H1 (cell line): ENCODE data around the gene RBFOX1. TPM values are rescaled to one million over a fixed set of nuclear protein-coding genes. Genes with fewer than 3 reads are reported as not detected.
A peak's percentile ranks its signal among the peaks of the same experiment; 100 is the strongest.

Experiments used
- CTCF ChIA-PET: fragments of 300-600 bp; sonication (Branson Sonifier 250); formaldehyde crosslinking; loops from one replicate; lab custom pipeline; 2021; ENCODE audit not compliant: partially characterized antibody; lab: Charles Lee
- POLR2A ChIA-PET: fragments of 300-600 bp; sonication (Branson Sonifier 250); formaldehyde crosslinking; loops from one replicate; lab custom pipeline; 2021; ENCODE audit warnings: inconsistent platforms; ENCODE audit not compliant: partially characterized antibody; lab: Charles Lee
- DNase-seq, 2 experiments: peaks; one replicate each; pipeline versions ENCODE4 v3.0.0 to v3.0.0-alpha.2; 2010 to 2022; ENCODE audit warnings: low spot score in 2 of 2, low read depth in 1 of 2, mixed read lengths in 1 of 2
- FAIRE-seq: peaks from 2 replicates; lab custom pipeline; 2011; peaks lifted over from hg19 to GRCh38; lab: Jason Lieb, UNC
- H2AFZ ChIP-seq: 2 replicates; pipeline ENCODE4 v1.8.1; 2012; ENCODE audit warnings: low read length, inconsistent platforms
- H2AK5ac ChIP-seq: 2 replicates; pipeline ENCODE4 v1.6.1; 2013; ENCODE audit warnings: low read depth, low read length
- H2BK120ac ChIP-seq: replicated peaks from 2 replicates; pipeline ENCODE3; 2013; ENCODE audit warnings: low read depth, low read length, inconsistent platforms
- H2BK12ac ChIP-seq: 2 replicates; pipeline ENCODE4 v1.6.1; 2013; ENCODE audit warnings: low read depth, low read length
- H2BK15ac ChIP-seq: 2 replicates; pipeline ENCODE4 v1.6.1; 2013; ENCODE audit warnings: low read length
- H2BK20ac ChIP-seq: 2 replicates; pipeline ENCODE4 v1.6.1; 2013; ENCODE audit warnings: low read length
- H2BK5ac ChIP-seq: 2 replicates; pipeline ENCODE4 v1.6.1; 2013; ENCODE audit warnings: low read depth, low read length
- H3K14ac ChIP-seq: 2 replicates; pipeline ENCODE4 v1.6.1; 2013; ENCODE audit warnings: inconsistent platforms; ENCODE audit not compliant: insufficient read length
- H3K18ac ChIP-seq: 2 replicates; pipeline ENCODE4 v1.6.1; 2013; ENCODE audit warnings: low read length; ENCODE audit errors: extremely low read depth
- H3K23ac ChIP-seq: 2 replicates; pipeline ENCODE4 v1.6.1; 2013; ENCODE audit warnings: inconsistent platforms; ENCODE audit not compliant: insufficient read length
- H3K23me2 ChIP-seq: 2 replicates; pipeline ENCODE4 v1.6.1; 2013; ENCODE audit warnings: low read depth, low read length
- H3K27ac ChIP-seq: 2 replicates; pipeline ENCODE4 v1.6.1; 2011; ENCODE audit warnings: low read depth, low read length, inconsistent platforms
- H3K27me3 ChIP-seq, 4 experiments: replicated peaks in 1 of 4; 1 replicate in 1 of 4; 2 replicates in 3 of 4; pipeline versions ENCODE4 v1.6.1 to v1.8.1; 2011 to 2013; ENCODE audit warnings: low read length in 3 of 4, mild to moderate bottlenecking in 3 of 4, inconsistent platforms in 2 of 4, mixed read lengths in 2 of 4, moderate library complexity in 1 of 4; ENCODE audit not compliant: control insufficient read depth in 3 of 4, insufficient read depth in 3 of 4; ENCODE audit errors: extremely low read depth in 1 of 4
- H3K36me3 ChIP-seq, 4 experiments: 2 replicates each; pipeline versions ENCODE4 v1.6.1 to v1.8.1; 2011 to 2013; ENCODE audit warnings: mild to moderate bottlenecking in 4 of 4, low read length in 3 of 4, moderate library complexity in 2 of 4, control low read depth in 1 of 4, inconsistent platforms in 1 of 4; ENCODE audit not compliant: insufficient read depth in 4 of 4, control insufficient read depth in 2 of 4
- H3K4ac ChIP-seq: replicated peaks from 2 replicates; pipeline ENCODE3; 2013; ENCODE audit warnings: low read length, low read depth, mixed read lengths, inconsistent platforms; ENCODE audit not compliant: insufficient read length
- H3K4me1 ChIP-seq, 4 experiments: replicated peaks in 1 of 4; 1 replicate in 1 of 4; 2 replicates in 3 of 4; pipeline versions ENCODE4 v1.6.1 to v1.8.1; 2011 to 2013; ENCODE audit warnings: low read length in 3 of 4, inconsistent platforms in 2 of 4, mixed read lengths in 1 of 4; ENCODE audit not compliant: insufficient read depth in 4 of 4, control insufficient read depth in 3 of 4
- H3K4me2 ChIP-seq, 2 experiments: 2 replicates each; pipeline versions ENCODE4 v1.6.1 to v1.8.1; 2011 to 2013; ENCODE audit warnings: low read depth in 2 of 2, low read length in 2 of 2, control low read depth in 1 of 2, inconsistent platforms in 1 of 2, mild to moderate bottlenecking in 1 of 2; ENCODE audit not compliant: insufficient read depth in 1 of 2
- H3K4me3 ChIP-seq, 4 experiments: fragments of 200-600, 300-600 bp in 1 of 4; sonication (generic), shearing (Covaris generic), sonication (Bioruptor Twin) in 1 of 4; 2 replicates each; pipeline versions ENCODE4 v1.5.1 to v1.8.1; 2011 to 2016; ENCODE audit warnings: low read length in 4 of 4, low read depth in 3 of 4, control low read depth in 2 of 4, inconsistent platforms in 2 of 4, mild to moderate bottlenecking in 2 of 4, mixed read lengths in 1 of 4, moderate library complexity in 1 of 4; ENCODE audit not compliant: insufficient read depth in 2 of 4; ENCODE audit errors: extremely low read depth in 1 of 4
- H3K56ac ChIP-seq: replicated peaks from 2 replicates; pipeline ENCODE3; 2013; ENCODE audit warnings: low read depth, mild to moderate bottlenecking, mixed read lengths, low read length, inconsistent platforms; ENCODE audit not compliant: insufficient read length
- H3K79me1 ChIP-seq: 2 replicates; pipeline ENCODE4 v1.6.1; 2013; ENCODE audit warnings: low read depth, low read length, control low read depth
- H3K79me2 ChIP-seq, 2 experiments: 2 replicates each; pipeline versions ENCODE4 v1.6.1 to v1.8.1; 2012 to 2013; ENCODE audit warnings: low read length in 2 of 2, mild to moderate bottlenecking in 2 of 2, inconsistent platforms in 1 of 2; ENCODE audit not compliant: insufficient read depth in 2 of 2, control insufficient read depth in 1 of 2
- H3K9ac ChIP-seq, 4 experiments: replicated peaks in 1 of 4; 1 replicate in 1 of 4; 2 replicates in 3 of 4; pipeline versions ENCODE4 v1.6.1 to v1.8.1; 2011 to 2013; ENCODE audit warnings: low read depth in 3 of 4, low read length in 3 of 4, control low read depth in 2 of 4, mild to moderate bottlenecking in 2 of 4, moderate library complexity in 2 of 4, inconsistent platforms in 1 of 4; ENCODE audit errors: extremely low read depth in 1 of 4
- H3K9me3 ChIP-seq, 2 experiments: 2 replicates each; pipeline versions ENCODE4 v1.6.1 to v1.8.1; 2012 to 2013; ENCODE audit warnings: mild to moderate bottlenecking in 2 of 2, moderate library complexity in 2 of 2, control low read depth in 1 of 2, inconsistent platforms in 1 of 2, low read depth in 1 of 2, low read length in 1 of 2, mixed read lengths in 1 of 2; ENCODE audit not compliant: insufficient read depth in 2 of 2
- H4K20me1 ChIP-seq, 2 experiments: replicated peaks in 1 of 2; 2 replicates each; pipeline versions ENCODE3 to v1.8.1; 2011 to 2013; ENCODE audit warnings: inconsistent platforms in 2 of 2, low read length in 2 of 2, mild to moderate bottlenecking in 1 of 2; ENCODE audit not compliant: insufficient read depth in 2 of 2, control insufficient read depth in 1 of 2
- H4K5ac ChIP-seq: 2 replicates; pipeline ENCODE4 v1.6.1; 2013; ENCODE audit warnings: low read length, low read depth, mixed read lengths, inconsistent platforms; ENCODE audit not compliant: insufficient read length
- H4K8ac ChIP-seq: 2 replicates; pipeline ENCODE4 v1.8.0; 2013; ENCODE audit warnings: mild to moderate bottlenecking, moderate library complexity, low read length, inconsistent platforms; ENCODE audit not compliant: insufficient read depth; ENCODE audit errors: extremely low read depth
- H4K91ac ChIP-seq: replicated peaks from 2 replicates; pipeline ENCODE3; 2013; ENCODE audit warnings: low read length, mixed read lengths, inconsistent platforms; ENCODE audit not compliant: insufficient read length
- ATF3 ChIP-seq: IDR thresholded peaks from 2 replicates; pipeline ENCODE4 v1.6.1; 2011; ENCODE audit warnings: low read depth, mild to moderate bottlenecking, low read length; ENCODE audit not compliant: insufficient read depth
- HDAC6 ChIP-seq: IDR thresholded peaks from one replicate; pipeline ENCODE4 v1.7.1; 2012; ENCODE audit warnings: low read depth, mild to moderate bottlenecking, inconsistent platforms, low read length, moderate library complexity
- JUN ChIP-seq: IDR thresholded peaks from 2 replicates; pipeline ENCODE4 v1.6.1; 2011; ENCODE audit warnings: low read depth, mild to moderate bottlenecking, improper control_type of control experiment, low read length
- KDM1A ChIP-seq: fragments of 200-600, 300-600 bp; sonication (generic); IDR thresholded peaks from 2 replicates; pipeline ENCODE4 v1.7.1; 2016; ENCODE audit warnings: mild to moderate bottlenecking, low read length, borderline replicate concordance
- NANOG ChIP-seq: IDR thresholded peaks from 2 replicates; pipeline ENCODE4 v1.6.1; 2011; ENCODE audit warnings: low read length, low read depth, mild to moderate bottlenecking, inconsistent platforms; ENCODE audit not compliant: insufficient read depth, poor library complexity, severe bottlenecking
- POLR2A ChIP-seq, 2 experiments: IDR thresholded peaks; 1 replicate in 1 of 2; 2 replicates in 1 of 2; pipeline ENCODE4 v1.6.1; 2011; ENCODE audit warnings: low read depth in 2 of 2, low read length in 2 of 2, mild to moderate bottlenecking in 2 of 2; ENCODE audit errors: control extremely low read depth in 1 of 2
- POU5F1 ChIP-seq: IDR thresholded peaks from 2 replicates; pipeline ENCODE4 v1.6.1; 2011; ENCODE audit warnings: low read depth, mild to moderate bottlenecking, low read length, moderate library complexity
- RBBP5 ChIP-seq: IDR thresholded peaks from 2 replicates; pipeline ENCODE4 v1.7.1; 2012; ENCODE audit warnings: low read depth, mild to moderate bottlenecking, inconsistent platforms, low read length, moderate library complexity, borderline replicate concordance
- SRF ChIP-seq: IDR thresholded peaks from 2 replicates; pipeline ENCODE4 v1.6.1; 2011; ENCODE audit warnings: mild to moderate bottlenecking, low read depth, low read length, moderate library complexity
- WGBS, 2 experiments: shearing (Covaris generic) in 1 of 2; methylation state at CpG; one replicate each; pipeline versions ENCODE4 v1.1.6 to v1.1.7; 2013 to 2015; ENCODE audit warnings: low lambda C conversion rate in 2 of 2, mixed read lengths in 2 of 2, inconsistent platforms in 1 of 2, low coverage in 1 of 2, missing lambda C conversion rate in 1 of 2; ENCODE audit not compliant: insufficient replicate concordance in 2 of 2, insufficient coverage in 1 of 2, insufficient read length in 1 of 2; ENCODE audit errors: extremely low coverage in 1 of 2, missing lambda C conversion rate in 1 of 2; 5-methylcytosine and 5-hydroxymethylcytosine counted together
- polyA plus RNA-seq, 7 experiments: library from polyadenylated mRNA; depleted of rRNA in 3 of 7; stranded (reverse) in 5 of 7; unstranded in 2 of 7; fragments of >200 nt in 5 of 7; fragments of 200-250 nt in 2 of 7; gene quantifications; 1 replicate in 5 of 7; 2 replicates in 1 of 7; 4 replicates in 1 of 7; pipeline versions ENCODE4 v1.2.1 to v1.2.3, GENCODE V29; 2011 to 2013; ENCODE audit warnings: missing spikeins in 2 of 7, mixed read lengths in 2 of 7
- total RNA-seq: library from RNA; stranded (reverse); fragmentation: NEBNext Ultra II Directional; extraction: Animal tissue kit (Norgen Biotek cat#: 25700); gene quantifications from 2 replicates; pipeline ENCODE4 v1.2.1, GENCODE V29; 2021

The RBFOX1 gene
- total and polyA plus RNA-seq, 2 of the 8 experiments (the other 6 are each of a cell fraction or from before 2014, with no cell fraction given): 1.7 to 2.8 TPM

GRCh38 chr16:7351610-7352510 lies 19.2 kb downstream of the RBFOX1 start:
- Histone ChIP-seq H3K36me3 (no peaks in the 10 kb centered on the region), H3K9me3 (no peaks in the 10 kb centered on the region), H4K5ac (no peak overlapping the region), H3K4me3 (no peak overlapping the region), H2BK5ac (no peak overlapping the region), H2AK5ac (0 out of 2 replicates have a peak overlapping the region, but pooled peaks have one; percentile 6), H4K20me1 (no peaks in the 10 kb centered on the region), H2BK12ac (no peak overlapping the region), H4K91ac (no peak overlapping the region), H2AFZ (no peak overlapping the region), H3K18ac (no peak overlapping the region), H3K4me1 (no peaks in the 10 kb centered on the region), H3K9ac (no peak overlapping the region), H3K4me2 (no peak overlapping the region), H4K8ac (no peak overlapping the region), H3K14ac (no peak overlapping the region), H2BK20ac (no peak overlapping the region), H3K79me2 (no peaks in the 10 kb centered on the region), H3K23ac (no peak overlapping the region), H3K27ac (no peak overlapping the region), H2BK120ac (no peak overlapping the region), H3K27me3 (no peaks in the 10 kb centered on the region), H3K4ac (no peak overlapping the region), H2BK15ac (no peak overlapping the region), H3K23me2 (no peaks in the 10 kb centered on the region), H3K79me1 (no peaks in the 10 kb centered on the region), H3K56ac (no peak overlapping the region)
- DNase-seq (no peak), FAIRE-seq (no peak)
- 89% methylated on average over 11 of the region's 11 CpGs; no CpG with 5 or more reads in 1 of the 2 experiments for WGBS, 2 experiments
- CTCF ChIA-PET: interaction anchor here (1.3 to 1.8 kb wide), 3 partner anchors 9 to 326 kb away, joined by 3 to 5 read pairs (median 3); no protein-coding TSS in a partner anchor
- POLR2A ChIA-PET: no interaction called here
- TF ChIP-seq NANOG: no peak
- TF ChIP-seq JUN: no peak
- no peak for TF ChIP-seq KDM1A
- no peak for TF ChIP-seq POLR2A (IDR thresholded peaks at IDR 0.05; ENCODE audit: control extremely low read depth in 1 of 2, low read depth in 2 of 2, low read length in 2 of 2)
- TF ChIP-seq RBBP5: no peak
- no peak for TF ChIP-seq ATF3
- no peak for TF ChIP-seq POU5F1
- no peak for TF ChIP-seq HDAC6
- no peak for TF ChIP-seq SRF
